ENCODE measurements around the gene RUFY3. TPM values are rescaled to one million over a fixed set of nuclear protein-coding genes. Genes with fewer than 3 reads are reported as not detected.

The RUFY3 gene
- total and polyA plus RNA-seq, 9 of the 15 experiments (the other 6 are each of a cell fraction or from before 2014, with no cell fraction given) = 4.2 to 31.1 (median 21.5) TPM

- Histone ChIP-seq H2AFZ (ENCODE audit: low read depth, low read length) (peak overlapping the region; percentile 84), H3K36me3 (ENCODE audit: control insufficient read depth, insufficient read depth, low read length) (peaks cover 30% of the 10 kb centered on the region; the same call in 2 of the 3 replicates), H3K4me2 (ENCODE audit: insufficient read depth, low read length) (peak overlapping the region; percentile 99), H3K9me1 (ENCODE audit: control insufficient read depth, insufficient read depth, low read length) (peaks cover 10% of the 10 kb centered on the region), H3K27me3 (ENCODE audit: control insufficient read depth in 2 of 2, insufficient read depth in 2 of 2, low read length in 2 of 2) (no peaks in the 10 kb centered on the region), H3K9ac (ENCODE audit: insufficient read depth in 1 of 2, low read depth in 2 of 2, low read length in 2 of 2) (peak overlapping the region; percentile 83 to 100), H3K9me3 (replicated peaks; ENCODE audit: control insufficient read depth, insufficient read depth, low read depth, low read length) (no peaks in the 10 kb centered on the region), H3K79me2 (ENCODE audit: control insufficient read depth, insufficient read depth, low read length) (peaks cover 53% of the 10 kb centered on the region), H3K4me3 (peak overlapping the region; percentile 89), H4K20me1 (replicated peaks; ENCODE audit: control insufficient read depth, insufficient read depth, low read length) (peaks cover 16% of the 10 kb centered on the region), H3K4me1 (replicated peaks in 1 of 2; ENCODE audit: control insufficient read depth in 2 of 2, insufficient read depth in 2 of 2, low read length in 2 of 2) (peaks cover 15 to 18% of the 10 kb centered on the region in 2 experiments), H3K27ac (ENCODE audit: extremely low read depth, low read depth, low read length) (peak overlapping the region; percentile 95)
- ChIA-PET CTCF (ENCODE audit: low intra/inter-chr PET ratio) (no interaction called here), POLR2A (interaction anchor here (0.6 to 1.1 kb wide), 6 partner anchors 11 to 171 kb away, joined by 3 to 4 read pairs (median 3); no protein-coding TSS in a partner anchor)
- in situ Hi-C loops (cut with MboI) = no loop called here
- WGBS (ENCODE audit: insufficient coverage, low coverage, missing lambda C conversion rate) = under 1% methylated on average over 61 of the region's 80 CpGs
- no peak for FAIRE-seq
- peak; percentile 73 to 76 (median 74) for DNase-seq (ENCODE audit: extremely low read depth in 1 of 4, low spot score in 3 of 4)
- intact Hi-C loops (cut with micrococcal nuclease) = loop anchor here (2.0 to 5.0 kb wide), 3 partner anchors 134 to 168 kb away; partner anchors contain the start of gene DCK
- BruUV-seq (replicated peaks) = no TSS peak
- ATAC-seq = peak; percentile 74
- TF ChIP-seq CHD2 (IDR thresholded peaks at IDR 0.05; ENCODE audit: low read depth, low read length) (no peak), ZFPM2 (CRISPR knock-in tag; IDR thresholded peaks at IDR 0.05) (no peak), PTTG1 (tag; IDR thresholded peaks at IDR 0.05; ENCODE audit: low read depth) (no peak), SNAPC5 (CRISPR knock-in tag; IDR thresholded peaks at IDR 0.05) (no peak), MGA (IDR thresholded peaks at IDR 0.05) (peak; percentile 23; the same call in 1 of the 2 replicates), SRSF9 (IDR thresholded peaks at IDR 0.05; ENCODE audit: borderline replicate concordance, low read depth, low read length) (no peak), RBBP5 (IDR thresholded peaks at IDR 0.05; ENCODE audit: borderline replicate concordance, insufficient read depth, low read length, poor library complexity, severe bottlenecking) (peak; percentile 88), ZNF785 (CRISPR knock-in tag; IDR thresholded peaks at IDR 0.05) (no peak), ZNF589 (CRISPR knock-in tag; IDR thresholded peaks at IDR 0.05; ENCODE audit: low read depth) (0 out of 2 replicates have a peak, but pooled peaks have one; percentile 30)
These were observed 117.2 kb downstream of the RUFY3 start for GRCh38 chr4:70838666-70839588.

All from K562 (cell line).